SK-N-SH (cell line): Measurements from ENCODE around the gene LRRC32.

Experiments used
- MAX ChIP-seq: IDR thresholded peaks from 2 replicates; pipeline ENCODE4 v1.4.0; 2012; ENCODE audit warnings: low read depth
- POLR2AphosphoS5 ChIP-seq: IDR thresholded peaks from 2 replicates; pipeline ENCODE4 v1.6.1; 2012; ENCODE audit warnings: low read depth, low read length
- REST ChIP-seq: IDR thresholded peaks from 2 replicates; pipeline ENCODE4 v1.6.1; 2012; ENCODE audit warnings: mild to moderate bottlenecking, low read depth, low read length, moderate library complexity
- TF ChIP-seq, protein P1 (sequence below): fragments of 200-600 bp; sonication (generic); IDR thresholded peaks from 2 replicates; pipeline ENCODE4 v1.6.1; 2017; ENCODE audit warnings: antibody characterized with exemption, mild to moderate bottlenecking, moderate library complexity

- TF ChIP-seq MAX: no peak
- TF ChIP-seq, protein P1, sequence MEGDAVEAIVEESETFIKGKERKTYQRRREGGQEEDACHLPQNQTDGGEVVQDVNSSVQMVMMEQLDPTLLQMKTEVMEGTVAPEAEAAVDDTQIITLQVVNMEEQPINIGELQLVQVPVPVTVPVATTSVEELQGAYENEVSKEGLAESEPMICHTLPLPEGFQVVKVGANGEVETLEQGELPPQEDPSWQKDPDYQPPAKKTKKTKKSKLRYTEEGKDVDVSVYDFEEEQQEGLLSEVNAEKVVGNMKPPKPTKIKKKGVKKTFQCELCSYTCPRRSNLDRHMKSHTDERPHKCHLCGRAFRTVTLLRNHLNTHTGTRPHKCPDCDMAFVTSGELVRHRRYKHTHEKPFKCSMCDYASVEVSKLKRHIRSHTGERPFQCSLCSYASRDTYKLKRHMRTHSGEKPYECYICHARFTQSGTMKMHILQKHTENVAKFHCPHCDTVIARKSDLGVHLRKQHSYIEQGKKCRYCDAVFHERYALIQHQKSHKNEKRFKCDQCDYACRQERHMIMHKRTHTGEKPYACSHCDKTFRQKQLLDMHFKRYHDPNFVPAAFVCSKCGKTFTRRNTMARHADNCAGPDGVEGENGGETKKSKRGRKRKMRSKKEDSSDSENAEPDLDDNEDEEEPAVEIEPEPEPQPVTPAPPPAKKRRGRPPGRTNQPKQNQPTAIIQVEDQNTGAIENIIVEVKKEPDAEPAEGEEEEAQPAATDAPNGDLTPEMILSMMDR: no peak
- TF ChIP-seq POLR2AphosphoS5: no peak
- no peak for TF ChIP-seq REST
Measured at GRCh38 chr11:76649851-76650372, 20.6 kb downstream of the LRRC32 start.
